Measurements from ENCODE around the gene SLC24A3. TPM values are rescaled to one million over a fixed set of nuclear protein-coding genes. Genes with fewer than 3 reads are reported as not detected.

The SLC24A3 gene
- total and polyA plus RNA-seq, 2 experiments from 2014 or later: not detected

DNA sequence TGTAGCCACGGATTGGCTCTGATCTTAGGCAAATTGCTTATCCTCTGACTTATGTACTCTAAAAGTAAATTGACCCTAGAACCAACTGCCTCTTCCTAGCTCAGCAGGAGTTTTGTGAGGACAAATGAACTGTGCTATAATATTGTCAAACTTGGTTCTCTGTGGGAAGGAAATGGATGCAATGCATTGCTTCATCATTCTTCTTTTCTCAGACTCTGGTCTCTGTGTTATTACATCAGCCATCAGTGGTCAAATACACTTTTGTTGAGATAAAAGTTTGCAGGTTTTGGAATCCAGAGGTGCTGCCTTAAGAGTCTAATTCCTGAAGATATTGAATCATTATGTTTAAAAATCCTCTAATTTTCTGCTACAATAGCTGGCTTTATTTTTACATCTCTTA lies 64.9 kb downstream of the SLC24A3 start:
- H3K27me3 ChIP-seq (replicated peaks; ENCODE audit: insufficient read depth): no peaks in the 10 kb centered on the region
- in situ Hi-C loops (cut with MboI): no loop called here
- no peaks in the 10 kb centered on the region for H3K9me3 ChIP-seq (ENCODE audit: low read depth)
- no peak overlapping the region for H3K4me3 ChIP-seq
- H3K79me2 ChIP-seq (ENCODE audit: insufficient read depth): no peaks in the 10 kb centered on the region
- no peak overlapping the region for H3K27ac ChIP-seq
- no peaks in the 10 kb centered on the region for H3K36me3 ChIP-seq (ENCODE audit: low read depth)
- no peaks in the 10 kb centered on the region for H3K4me1 ChIP-seq (ENCODE audit: insufficient read depth)
- H4K20me1 ChIP-seq (ENCODE audit: insufficient read depth): no peaks in the 10 kb centered on the region
- H3K4me2 ChIP-seq (ENCODE audit: unreplicated experiment): no peak overlapping the region
- no peak overlapping the region for H3K9ac ChIP-seq
- H2AFZ ChIP-seq: no peak overlapping the region
- no peaks in the 10 kb centered on the region for H3F3A ChIP-seq (ENCODE audit: insufficient read depth)
- H3K9me2 ChIP-seq (ENCODE audit: insufficient read depth): no peaks in the 10 kb centered on the region
- WGBS, 2 experiments (ENCODE audit: low coverage in 1 of 2, low lambda C conversion rate in 2 of 2, missing lambda C conversion rate in 2 of 2): 0 to 10% methylated on average over 1 of the region's 1 CpG
- DNase-seq: no peak
- TF ChIP-seq EZH2phosphoT487 (IDR thresholded peaks at IDR 0.05; ENCODE audit: insufficient read depth, low read depth) (no peak), EZH2 (IDR thresholded peaks at IDR 0.05; ENCODE audit: insufficient read depth, poor library complexity, severe bottlenecking) (no peak)

DNA sequence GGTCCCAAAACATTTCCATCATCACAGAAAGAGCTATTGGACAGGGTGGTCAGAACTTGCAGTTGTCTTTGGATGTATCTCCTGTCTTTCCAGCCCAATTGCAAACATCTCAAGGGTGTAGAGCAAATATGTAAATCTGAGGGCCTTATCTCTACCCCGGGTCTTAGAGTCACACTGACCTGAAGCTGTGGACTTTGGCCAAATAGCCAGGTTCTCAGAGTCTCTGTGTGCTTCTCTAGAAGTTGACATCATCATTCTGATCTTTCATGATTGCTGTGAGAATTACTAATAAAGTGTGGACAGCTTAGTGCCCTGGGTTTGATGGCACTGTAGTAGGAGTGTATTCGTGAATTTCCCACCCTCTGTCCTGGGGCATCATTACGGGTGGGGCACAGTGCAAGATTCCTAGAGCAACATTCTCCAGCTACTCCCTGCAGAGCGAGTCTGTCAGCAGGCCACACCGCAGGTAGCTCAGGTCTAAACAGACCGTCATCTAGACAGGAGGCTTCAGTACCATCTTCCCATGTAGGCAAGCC lies 71.1 kb downstream of the SLC24A3 start:
- Histone ChIP-seq H3K4me1 (ENCODE audit: insufficient read depth) (no peaks in the 10 kb centered on the region), H3K9me3 (ENCODE audit: low read depth) (no peaks in the 10 kb centered on the region), H3K9ac (no peak overlapping the region), H3K36me3 (ENCODE audit: low read depth) (no peaks in the 10 kb centered on the region), H3K27ac (no peak overlapping the region), H4K20me1 (ENCODE audit: insufficient read depth) (no peaks in the 10 kb centered on the region), H2AFZ (no peak overlapping the region), H3K4me2 (ENCODE audit: unreplicated experiment) (no peak overlapping the region), H3K9me2 (ENCODE audit: insufficient read depth) (no peaks in the 10 kb centered on the region), H3F3A (ENCODE audit: insufficient read depth) (no peaks in the 10 kb centered on the region), H3K27me3 (replicated peaks; ENCODE audit: insufficient read depth) (no peaks in the 10 kb centered on the region), H3K4me3 (no peak overlapping the region), H3K79me2 (ENCODE audit: insufficient read depth) (no peaks in the 10 kb centered on the region)
- no peak for DNase-seq
- WGBS, 2 experiments (ENCODE audit: low coverage in 1 of 2, low lambda C conversion rate in 2 of 2, missing lambda C conversion rate in 2 of 2): 65 to 67% methylated on average over 6 of the region's 6 CpGs
- no peak for TF ChIP-seq EZH2 (IDR thresholded peaks at IDR 0.05; ENCODE audit: insufficient read depth, poor library complexity, severe bottlenecking)
- no peak for TF ChIP-seq EZH2phosphoT487 (IDR thresholded peaks at IDR 0.05; ENCODE audit: insufficient read depth, low read depth)
- in situ Hi-C loops (cut with MboI): no loop called here

DNA sequence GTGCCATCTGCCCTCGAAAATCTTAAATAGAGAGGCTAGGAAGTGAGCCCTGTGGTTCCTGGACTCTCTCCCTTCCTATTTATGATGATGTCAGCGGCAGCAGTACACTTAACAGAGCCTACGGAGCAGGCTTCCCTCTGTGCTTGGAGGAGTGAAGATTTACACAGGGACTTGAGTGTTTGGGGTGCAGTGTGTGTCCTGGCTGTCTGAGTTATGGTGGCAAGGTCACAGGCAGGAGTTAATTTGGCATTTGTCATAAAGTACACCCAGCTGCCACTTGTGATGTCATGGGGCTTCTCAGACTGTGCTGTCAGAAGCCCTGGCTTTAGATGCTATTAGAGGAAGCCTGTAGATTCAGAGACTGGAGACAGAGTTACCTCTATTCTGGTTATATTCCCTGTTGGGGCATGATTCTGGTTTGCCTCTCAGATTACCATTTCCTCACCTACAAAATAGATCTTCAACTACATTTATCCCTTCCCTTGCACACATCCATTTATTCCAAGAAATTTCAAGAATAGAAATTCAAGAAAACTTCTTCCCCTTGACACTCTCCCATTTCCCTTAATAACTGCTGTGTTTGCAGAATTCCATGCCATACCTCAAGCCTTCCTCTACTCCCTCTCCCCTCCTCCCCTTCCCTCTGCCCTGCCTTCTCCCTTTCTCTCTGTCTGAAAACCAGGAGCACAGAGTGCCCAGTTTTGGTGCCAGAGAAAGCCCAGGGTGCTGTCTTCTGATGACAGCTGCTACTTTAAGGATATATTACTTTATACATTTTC lies 72.1 kb downstream of the SLC24A3 start:
- Histone ChIP-seq H3K9me2 (ENCODE audit: insufficient read depth) (no peaks in the 10 kb centered on the region), H3K27me3 (replicated peaks; ENCODE audit: insufficient read depth) (no peaks in the 10 kb centered on the region), H3K9ac (no peak overlapping the region), H3K27ac (no peak overlapping the region), H3K4me1 (ENCODE audit: insufficient read depth) (no peaks in the 10 kb centered on the region), H3K79me2 (ENCODE audit: insufficient read depth) (no peaks in the 10 kb centered on the region), H3K36me3 (ENCODE audit: low read depth) (no peaks in the 10 kb centered on the region), H4K20me1 (ENCODE audit: insufficient read depth) (no peaks in the 10 kb centered on the region), H3K9me3 (ENCODE audit: low read depth) (no peaks in the 10 kb centered on the region), H3K4me2 (ENCODE audit: unreplicated experiment) (no peak overlapping the region), H2AFZ (no peak overlapping the region), H3F3A (ENCODE audit: insufficient read depth) (no peaks in the 10 kb centered on the region), H3K4me3 (no peak overlapping the region)
- in situ Hi-C loops (cut with MboI): no loop called here
- TF ChIP-seq EZH2phosphoT487 (IDR thresholded peaks at IDR 0.05; ENCODE audit: insufficient read depth, low read depth) (no peak), EZH2 (IDR thresholded peaks at IDR 0.05; ENCODE audit: insufficient read depth, poor library complexity, severe bottlenecking) (no peak)
- 3 to 7% methylated on average over 3 of the region's 3 CpGs for WGBS, 2 experiments (ENCODE audit: low coverage in 1 of 2, low lambda C conversion rate in 2 of 2, missing lambda C conversion rate in 2 of 2)
- no peak for DNase-seq

DNA sequence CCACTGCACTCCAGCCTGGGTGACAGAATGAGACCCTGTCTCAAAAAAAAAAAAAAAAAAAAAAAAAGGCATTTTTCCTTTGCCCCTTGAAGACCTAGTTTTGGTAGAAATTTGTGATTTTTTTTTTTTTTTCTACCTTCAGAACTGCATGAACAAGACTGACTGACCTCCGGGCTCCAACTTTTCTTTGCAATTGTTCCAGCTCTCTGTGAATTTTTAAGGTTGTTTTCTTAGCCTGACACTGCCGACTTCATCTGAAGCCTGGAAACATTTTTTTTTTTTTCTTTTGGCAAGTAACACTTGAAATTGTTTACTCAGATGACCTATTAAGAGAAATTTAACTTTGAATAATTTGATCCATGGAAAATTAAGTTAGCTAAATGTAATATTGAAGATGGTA lies 73.0 kb downstream of the SLC24A3 start:
- Histone ChIP-seq H3F3A (ENCODE audit: insufficient read depth) (no peaks in the 10 kb centered on the region), H2AFZ (no peak overlapping the region), H3K27me3 (replicated peaks; ENCODE audit: insufficient read depth) (no peaks in the 10 kb centered on the region), H3K4me2 (ENCODE audit: unreplicated experiment) (no peak overlapping the region), H3K4me1 (ENCODE audit: insufficient read depth) (no peaks in the 10 kb centered on the region), H3K9ac (no peak overlapping the region), H3K36me3 (ENCODE audit: low read depth) (no peaks in the 10 kb centered on the region), H4K20me1 (ENCODE audit: insufficient read depth) (no peaks in the 10 kb centered on the region), H3K79me2 (ENCODE audit: insufficient read depth) (no peaks in the 10 kb centered on the region), H3K9me2 (ENCODE audit: insufficient read depth) (no peaks in the 10 kb centered on the region), H3K9me3 (ENCODE audit: low read depth) (no peaks in the 10 kb centered on the region), H3K27ac (no peak overlapping the region), H3K4me3 (no peak overlapping the region)
- DNase-seq: no peak
- TF ChIP-seq EZH2phosphoT487 (IDR thresholded peaks at IDR 0.05; ENCODE audit: insufficient read depth, low read depth) (no peak), EZH2 (IDR thresholded peaks at IDR 0.05; ENCODE audit: insufficient read depth, poor library complexity, severe bottlenecking) (no peak)
- in situ Hi-C loops (cut with MboI): no loop called here
- 25 to 28% methylated on average over 2 of the region's 2 CpGs for WGBS, 2 experiments (ENCODE audit: low coverage in 1 of 2, low lambda C conversion rate in 2 of 2, missing lambda C conversion rate in 2 of 2)
